Thymus (tissue), 11 donors: ENCODE measurements around the gene ADCYAP1R1. TPM values are rescaled to one million over a fixed set of nuclear protein-coding genes. Genes with fewer than 3 reads are reported as not detected.
"Not testable (repeated sequence)": the region's sequence is repeated elsewhere in the genome, so short reads cannot be mapped to it uniquely, and the experiment has no call there.

Source experiments
- DNase-seq, 9 donors: peaks; one replicate each; pipeline ENCODE4 v3.0.0-alpha.2; 2013; ENCODE audit warnings: low spot score in 9 of 9, low read depth in 6 of 9, missing footprints in 1 of 9
- H3K27ac ChIP-seq, 2 donors: one replicate each; pipeline ENCODE4 v1.5.1; 2013; ENCODE audit warnings: control low read depth in 1 of 2, low read depth in 1 of 2, low read length in 1 of 2, mild to moderate bottlenecking in 1 of 2, moderate library complexity in 1 of 2
- H3K27me3 ChIP-seq, 2 donors: one replicate each; pipeline ENCODE4 v1.5.1; 2013; ENCODE audit warnings: low read length in 1 of 2; ENCODE audit not compliant: control insufficient read depth in 2 of 2, insufficient read depth in 1 of 2
- H3K36me3 ChIP-seq, 2 donors: one replicate each; pipeline ENCODE4 v1.5.1; 2013; ENCODE audit warnings: low read length in 1 of 2, mild to moderate bottlenecking in 1 of 2, moderate library complexity in 1 of 2; ENCODE audit not compliant: control insufficient read depth in 2 of 2, insufficient read depth in 2 of 2
- H3K4me1 ChIP-seq, 2 donors: one replicate each; pipeline ENCODE4 v1.5.1; 2013; ENCODE audit warnings: low read length in 2 of 2; ENCODE audit not compliant: control insufficient read depth in 2 of 2, insufficient read depth in 2 of 2
- H3K4me3 ChIP-seq, 2 donors: one replicate each; pipeline ENCODE4 v1.5.1; 2013; ENCODE audit warnings: low read length in 2 of 2, control low read depth in 1 of 2, mild to moderate bottlenecking in 1 of 2
- H3K9me3 ChIP-seq, 2 donors: one replicate each; pipeline ENCODE4 v1.5.1; 2013; ENCODE audit warnings: low read length in 1 of 2, mild to moderate bottlenecking in 1 of 2; ENCODE audit not compliant: control insufficient read depth in 2 of 2, insufficient read depth in 1 of 2
- WGBS: extraction: QIAGEN DNeasy Blood & Tissue Kit; methylation state at CpG from one replicate; pipeline ENCODE4 v1.1.7; 2013; 5-methylcytosine and 5-hydroxymethylcytosine counted together
- polyA plus RNA-seq: library from polyadenylated mRNA; stranded (reverse); fragments of 200-250 nt; gene quantifications from one replicate; pipeline ENCODE4 v1.2.3, GENCODE V29; 2013
- total RNA-seq: library from RNA; stranded (reverse); fragments of 120-200 nt; gene quantifications from one replicate; pipeline ENCODE4 v1.2.4, GENCODE V29; 2013
- donor health status: healthy.

Gene ADCYAP1R1
- total and polyA plus RNA-seq, 2 donors, result 0.21 to 0.61 TPM

- Histone ChIP-seq H3K4me1 (no peaks in the 10 kb centered on the region), H3K4me3 (no peak overlapping the region), H3K9me3 (no peaks in the 10 kb centered on the region), H3K27ac (no peak overlapping the region), H3K27me3 (no peaks in the 10 kb centered on the region), H3K36me3 (no peaks in the 10 kb centered on the region)
- no peak for DNase-seq
- WGBS, result 87% methylated on average over 2 of the region's 2 CpGs
These were observed 99.7 kb downstream of the ADCYAP1R1 start for GRCh38 chr7:31151849-31152248.

GRCh38 chr7:31153318-31153717 lies 101.2 kb downstream of the ADCYAP1R1 start:
- H3K4me3 ChIP-seq, H3K27ac ChIP-seq, H3K27me3 ChIP-seq, H3K36me3 ChIP-seq, H3K4me1 ChIP-seq, H3K9me3 ChIP-seq, DNase-seq: not testable (repeated sequence)
- WGBS, result 96% methylated on average over 20 of the region's 20 CpGs

- WGBS, result 87% methylated on average over 5 of the region's 5 CpGs
- Histone ChIP-seq H3K27me3 (no peaks in the 10 kb centered on the region), H3K36me3 (no peaks in the 10 kb centered on the region), H3K27ac (no peak overlapping the region), H3K9me3 (no peaks in the 10 kb centered on the region), H3K4me3 (no peak overlapping the region), H3K4me1 (no peaks in the 10 kb centered on the region)
- DNase-seq, result no peak
These were observed 108.8 kb downstream of the ADCYAP1R1 start for GRCh38 chr7:31160941-31161340.

Other genes starting within 250 kb of the ADCYAP1R1 start
- 18.4 TPM for gene AQP1, start 140.5 kb upstream of the ADCYAP1R1 start, total RNA-seq
- gene AQP1, start 140.5 kb upstream of the ADCYAP1R1 start, polyA plus RNA-seq, result 42.2 TPM
- 0.42 TPM for gene GHRHR, start 88.4 kb upstream of the ADCYAP1R1 start, total RNA-seq
- 0.68 TPM for gene GHRHR, start 88.4 kb upstream of the ADCYAP1R1 start, polyA plus RNA-seq